NCI-H1436 (cell line): ENCODE data around the gene LAD1.
A peak's percentile ranks its signal among the peaks of the same experiment; 100 is the strongest.

ENCODE experiments used
- DNase-seq: peaks from one replicate; lab custom pipeline; 2025; lab: John Stamatoyannopoulos, UW

The LAD1 gene

DNA sequence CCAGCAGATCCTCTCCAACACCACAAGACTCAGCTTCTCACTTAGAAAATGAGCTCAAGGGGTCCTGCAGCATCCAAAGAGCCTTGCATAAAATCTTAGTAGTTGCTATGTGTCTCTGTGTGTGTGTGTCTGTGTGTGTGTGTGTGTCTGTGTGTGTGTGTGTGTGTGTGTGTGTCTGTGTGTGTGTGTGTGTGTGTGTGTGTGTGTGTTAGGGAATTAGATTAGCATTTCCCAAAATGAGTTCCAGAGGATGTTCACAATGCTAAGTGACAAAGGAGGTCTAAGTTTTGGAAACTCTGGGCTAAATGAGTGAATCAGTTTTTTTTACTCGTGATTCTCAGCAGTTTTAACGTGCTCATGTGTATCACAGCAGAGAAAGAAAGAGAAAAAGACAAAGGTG is 52.1 kb downstream of the LAD1 start:
- no peak for DNase-seq

DNA sequence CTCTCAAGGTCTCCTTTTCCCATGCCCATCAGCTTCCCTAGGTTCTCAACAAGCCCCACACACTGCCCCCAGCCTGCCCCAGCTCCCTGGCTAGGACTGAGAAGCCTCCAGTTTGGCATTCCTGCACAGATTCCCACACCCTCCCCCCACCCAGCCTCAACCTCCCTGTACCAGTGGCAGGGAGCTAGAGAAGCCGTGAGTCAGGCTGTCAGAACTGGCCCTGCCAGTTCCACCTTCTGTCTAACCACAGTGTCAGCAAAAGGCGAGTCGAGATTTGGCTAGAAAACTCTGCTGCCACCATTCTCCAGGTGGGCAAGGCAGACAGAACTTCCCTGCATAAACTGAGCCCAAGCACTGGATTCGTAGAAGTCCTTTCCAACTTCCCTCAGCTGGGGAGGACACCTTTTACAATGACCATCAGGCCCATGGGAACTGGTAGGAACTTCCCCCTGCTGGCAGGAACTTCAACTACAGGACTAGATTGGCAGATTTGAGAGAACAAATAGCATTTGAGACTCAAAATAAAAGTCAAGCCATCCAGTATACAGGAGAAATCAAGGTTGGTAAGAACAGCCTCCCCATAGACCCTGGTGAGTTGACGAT is 52.7 kb downstream of the LAD1 start:
- DNase-seq = peak; percentile 20

GRCh38 chr1:201345081-201345355 is 54.1 kb downstream of the LAD1 start:
- no peak for DNase-seq

DNA sequence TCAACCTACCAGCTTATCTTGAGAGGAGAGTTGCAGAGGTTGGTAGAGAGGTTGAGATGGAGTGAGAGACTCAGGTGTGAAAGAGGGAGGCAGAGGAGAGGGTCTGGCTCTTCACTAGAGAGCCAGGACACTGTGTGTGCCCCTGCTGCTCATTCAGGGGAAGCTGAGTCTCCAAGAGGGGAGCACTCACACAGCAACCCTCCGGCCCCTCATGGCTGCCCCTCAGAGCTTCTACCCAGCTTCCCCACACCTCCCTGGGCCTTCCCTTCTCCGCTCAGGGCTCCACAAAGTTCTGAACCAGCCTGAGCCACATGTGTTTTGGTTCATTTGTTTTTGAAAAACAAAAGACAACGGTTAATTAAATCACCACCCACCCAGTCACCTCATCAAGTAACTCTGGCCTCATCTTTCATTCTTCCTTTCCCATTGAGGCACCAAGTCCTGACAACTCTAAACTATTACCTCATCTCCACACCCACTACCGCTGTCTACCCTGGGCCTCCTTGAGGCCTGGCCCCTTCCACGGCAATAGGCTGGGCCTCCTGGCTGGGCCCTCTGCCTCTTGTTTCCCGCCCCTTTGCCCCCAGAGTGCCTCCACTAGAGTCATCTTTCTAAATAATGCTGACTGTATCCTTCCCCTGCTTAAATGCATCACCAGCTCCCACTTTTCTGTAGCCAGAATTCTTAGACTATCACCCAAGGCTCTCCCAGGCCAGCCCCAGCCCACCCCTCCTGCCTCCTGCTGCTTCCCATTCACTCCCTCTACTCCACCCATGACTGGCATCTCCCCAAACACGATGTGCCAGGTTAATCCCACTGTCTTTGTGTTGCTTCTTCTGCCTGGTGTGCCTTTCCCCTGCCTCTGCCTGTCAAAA is 54.7 kb downstream of the LAD1 start:
- no peak for DNase-seq

GRCh38 chr1:201341377-201341776 is 57.7 kb downstream of the LAD1 start:
- no peak for DNase-seq

- no peak for DNase-seq
Observed at GRCh38 chr1:201336711-201337450, 62.2 kb downstream of the LAD1 start.

DNA sequence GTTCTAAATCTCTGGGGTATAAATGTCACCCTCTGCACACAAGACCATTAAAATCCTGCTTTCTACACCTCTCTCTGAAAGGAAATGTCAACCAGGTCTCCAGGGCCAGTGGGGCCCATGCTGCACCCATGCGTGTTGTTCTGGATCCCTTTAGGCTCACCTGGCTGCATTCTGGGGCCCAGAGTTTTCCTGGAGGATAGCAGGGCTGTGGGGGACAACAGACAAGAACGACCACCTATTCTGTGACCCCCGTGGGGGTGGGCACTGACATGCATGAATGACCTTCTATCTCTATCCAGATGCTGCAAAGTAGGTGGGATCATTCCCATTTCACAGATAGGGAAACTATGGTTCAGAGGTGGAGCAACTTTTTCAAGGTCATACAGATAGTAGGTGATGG is 63.2 kb downstream of the LAD1 start:
- DNase-seq = no peak

DNA sequence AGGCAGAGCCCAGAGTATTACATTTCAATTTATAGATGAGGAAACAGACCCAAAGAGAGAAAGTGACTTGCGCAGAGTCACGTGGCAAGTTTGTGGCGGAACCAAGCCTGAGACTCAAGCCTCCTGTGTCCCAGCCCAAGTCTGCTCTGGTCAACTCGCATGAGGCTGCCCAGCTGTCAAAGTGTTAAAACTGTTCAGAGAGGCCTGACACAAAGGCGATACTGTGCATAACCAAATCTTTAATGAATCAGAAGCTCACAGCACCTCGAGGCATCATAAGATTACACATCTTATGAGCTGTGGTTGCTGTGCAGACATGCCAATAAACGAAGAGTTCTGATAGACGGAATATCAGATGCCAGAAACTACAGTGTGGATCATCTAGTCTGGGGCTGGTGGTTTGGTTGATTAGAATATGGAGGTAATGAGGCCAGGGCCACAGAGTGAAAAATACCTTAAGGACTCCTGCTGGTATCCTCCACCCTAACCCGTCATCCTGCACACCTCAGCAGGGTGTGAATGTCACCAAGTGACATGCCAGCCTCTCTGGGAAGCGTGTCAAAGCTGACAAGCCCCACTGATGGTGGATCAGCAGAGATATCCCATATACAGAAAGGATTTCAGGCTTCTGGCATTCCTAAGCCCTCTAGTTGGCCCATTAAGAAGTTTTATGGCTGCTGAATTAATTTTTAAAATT is 63.8 kb downstream of the LAD1 start:
- DNase-seq = no peak

DNA sequence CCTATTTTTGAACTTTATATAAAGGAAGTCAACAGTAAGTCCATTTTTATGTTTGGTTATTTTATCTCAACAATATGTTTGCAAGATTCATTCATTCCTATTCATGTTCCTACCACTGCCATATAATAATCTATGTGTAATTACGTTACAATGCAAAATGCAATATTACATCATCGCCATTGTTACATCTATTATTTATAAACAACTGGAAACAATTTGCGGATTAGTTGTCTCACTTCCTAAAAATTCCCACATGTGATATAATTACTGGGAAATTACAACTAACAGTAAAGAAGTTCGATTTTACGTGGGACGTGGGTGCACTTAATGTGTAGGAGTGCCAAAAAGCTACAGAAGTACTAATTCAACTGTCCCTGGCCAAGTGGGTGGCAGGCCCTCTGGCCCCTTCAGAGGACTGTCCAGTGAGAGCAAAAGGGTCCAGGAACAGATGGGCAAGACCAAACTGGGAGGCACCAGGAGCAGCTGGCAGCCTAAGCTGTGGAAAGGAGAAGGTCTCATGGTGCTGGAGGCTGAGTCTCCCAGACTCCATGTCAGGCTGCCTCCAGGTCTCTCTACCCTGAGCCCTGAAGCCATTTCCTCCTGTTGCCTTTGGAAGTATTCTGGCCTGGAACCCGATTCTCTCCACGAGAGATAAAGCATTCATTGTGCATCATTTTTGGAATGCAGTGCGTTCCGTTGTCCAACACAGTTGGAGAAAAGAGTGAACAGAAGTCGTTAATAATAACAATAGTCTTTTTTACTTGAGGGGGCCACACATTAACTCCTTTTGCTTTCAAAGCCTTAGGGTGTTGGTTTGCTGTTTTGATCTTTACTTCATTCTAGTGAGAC is 64.6 kb downstream of the LAD1 start:
- DNase-seq = no peak

DNA sequence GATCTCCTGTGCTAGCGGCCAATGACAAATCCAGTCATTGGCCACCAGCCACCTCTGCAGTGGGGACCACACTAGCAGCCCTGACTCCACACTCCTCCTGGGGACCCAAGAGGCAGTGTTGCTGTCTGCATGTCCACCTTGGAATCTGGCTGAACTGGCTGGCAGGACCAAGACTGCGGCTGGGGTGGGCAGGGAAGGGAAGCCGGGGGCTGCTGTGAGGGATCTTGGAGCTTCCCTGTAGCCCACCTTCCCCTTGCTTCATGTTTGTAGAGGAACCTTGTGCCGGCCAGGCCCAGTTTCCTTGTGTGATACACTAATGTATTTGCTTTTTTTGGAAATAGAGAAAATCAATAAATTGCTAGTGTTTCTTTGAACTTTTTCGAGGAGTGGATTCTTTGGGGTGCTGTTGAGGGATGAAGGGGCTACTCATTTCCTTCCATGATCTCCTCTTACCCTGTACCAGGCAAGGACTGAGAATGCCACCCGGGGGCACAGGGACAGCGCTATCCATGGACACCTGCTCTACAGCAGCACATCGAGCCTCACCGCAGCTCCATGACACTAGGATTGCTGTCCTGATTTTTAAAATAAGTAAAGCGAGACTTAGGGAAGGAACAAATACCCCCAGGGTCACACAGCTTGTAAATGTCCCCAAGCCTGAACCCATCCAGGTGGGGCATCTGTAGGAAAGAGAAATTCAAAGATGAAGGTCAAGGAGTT is 66.3 kb downstream of the LAD1 start:
- DNase-seq = no peak

DNA sequence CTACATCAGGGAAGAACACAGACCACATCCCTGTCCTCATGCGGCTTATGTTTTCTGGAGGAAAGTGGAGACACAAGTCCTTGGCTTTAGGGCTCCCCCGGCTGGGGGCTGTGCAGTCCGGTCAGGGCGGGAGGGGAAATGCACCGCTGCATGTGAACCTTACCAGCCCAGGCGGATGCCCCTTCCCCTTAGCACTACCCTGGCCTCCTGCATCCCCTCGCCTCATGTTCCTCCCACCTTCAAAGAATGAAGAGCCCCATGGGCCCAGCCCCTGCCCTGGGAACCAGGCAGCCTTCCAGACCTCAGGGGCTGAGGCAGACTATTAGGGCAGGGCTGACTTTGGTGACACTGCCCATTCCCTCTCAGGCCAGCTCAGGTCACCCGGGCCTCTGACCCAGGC is 67.1 kb downstream of the LAD1 start:
- DNase-seq = no peak

- no peak for DNase-seq
Observed at GRCh38 chr1:201331166-201331565, 68.0 kb downstream of the LAD1 start.
